Progenitor cell of endocrine pancreas (in vitro differentiated cells): Measurements from ENCODE around the gene CMIP. TPM values are rescaled to one million over a fixed set of nuclear protein-coding genes. Genes with fewer than 3 reads are reported as not detected.

ENCODE experiments used
- DNase-seq: peaks from one replicate; pipeline ENCODE4 v3.0.0; 2021; ENCODE audit warnings: low spot score; ENCODE audit not compliant: unreplicated experiment
- H3K27ac Mint-ChIP-seq: 2 replicates; pipeline ENCODE4 v1.8.0; 2021; ENCODE audit warnings: mild to moderate bottlenecking, moderate library complexity, mixed read lengths
- H3K27me3 Mint-ChIP-seq: 2 replicates; pipeline ENCODE4 v1.8.0; 2021; ENCODE audit warnings: mixed read lengths
- H3K36me3 Mint-ChIP-seq: 2 replicates; pipeline ENCODE4 v1.8.0; 2022; ENCODE audit warnings: mixed read lengths; ENCODE audit not compliant: insufficient read depth
- H3K4me1 Mint-ChIP-seq: 2 replicates; pipeline ENCODE4 v1.8.0; 2021; ENCODE audit warnings: low read depth, mixed read lengths
- H3K4me3 Mint-ChIP-seq: 2 replicates; pipeline ENCODE4 v1.8.0; 2021; ENCODE audit warnings: low read depth, mild to moderate bottlenecking, moderate library complexity, mixed read lengths
- H3K9me3 Mint-ChIP-seq: 2 replicates; pipeline ENCODE4 v1.8.0; 2021; ENCODE audit warnings: low read depth, mixed read lengths
- CTCF ChIP-seq: fragments of 200-600 bp; sonication (generic); IDR thresholded peaks from one replicate; pipeline ENCODE4 v1.5.0; 2021; ENCODE audit warnings: antibody characterized with exemption, mild to moderate bottlenecking; ENCODE audit not compliant: unreplicated experiment
- total RNA-seq: library from RNA; stranded (reverse); gene quantifications from 2 replicates; pipeline ENCODE4 v1.2.1, GENCODE V29; 2021

The CMIP gene
- total RNA-seq, 1 donor from 2014 or later = 62.7 TPM

- H3K4me1 Mint-ChIP-seq = peaks cover 14% of the 10 kb centered on the region
- no peak overlapping the region for H3K27ac Mint-ChIP-seq
- H3K9me3 Mint-ChIP-seq = no peaks in the 10 kb centered on the region
- no peak for DNase-seq
- TF ChIP-seq CTCF = no peak
- H3K36me3 Mint-ChIP-seq = peaks cover 10% of the 10 kb centered on the region
- no peak overlapping the region for H3K4me3 Mint-ChIP-seq
- no peaks in the 10 kb centered on the region for H3K27me3 Mint-ChIP-seq
These were observed 213.2 kb downstream of the CMIP start for GRCh38 chr16:81657781-81658180.

GRCh38 chr16:81658373-81658772 is 213.8 kb downstream of the CMIP start:
- DNase-seq = no peak
- Mint-ChIP-seq H3K9me3 (no peaks in the 10 kb centered on the region), H3K36me3 (peaks cover 10% of the 10 kb centered on the region), H3K4me1 (peaks cover 14% of the 10 kb centered on the region), H3K27me3 (no peaks in the 10 kb centered on the region), H3K27ac (no peak overlapping the region), H3K4me3 (no peak overlapping the region)
- no peak for TF ChIP-seq CTCF

GRCh38 chr16:81659249-81659648 is 214.6 kb downstream of the CMIP start:
- no peaks in the 10 kb centered on the region for H3K27me3 Mint-ChIP-seq
- H3K36me3 Mint-ChIP-seq = peaks cover 8% of the 10 kb centered on the region
- H3K4me1 Mint-ChIP-seq = peaks cover 14% of the 10 kb centered on the region
- DNase-seq = no peak
- H3K27ac Mint-ChIP-seq = peak overlapping the region; percentile 22
- TF ChIP-seq CTCF = no peak
- H3K4me3 Mint-ChIP-seq = no peak overlapping the region
- no peaks in the 10 kb centered on the region for H3K9me3 Mint-ChIP-seq

- Mint-ChIP-seq H3K27ac (no peak overlapping the region), H3K27me3 (no peaks in the 10 kb centered on the region), H3K36me3 (peaks cover 10% of the 10 kb centered on the region), H3K4me3 (no peak overlapping the region), H3K9me3 (no peaks in the 10 kb centered on the region), H3K4me1 (no peaks in the 10 kb centered on the region)
- DNase-seq = no peak
- no peak for TF ChIP-seq CTCF
These were observed 216.5 kb downstream of the CMIP start for GRCh38 chr16:81661082-81661481.

- TF ChIP-seq CTCF = no peak
- H3K9me3 Mint-ChIP-seq = no peaks in the 10 kb centered on the region
- H3K27ac Mint-ChIP-seq = no peak overlapping the region
- H3K27me3 Mint-ChIP-seq = no peaks in the 10 kb centered on the region
- DNase-seq = no peak
- no peak overlapping the region for H3K4me3 Mint-ChIP-seq
- H3K4me1 Mint-ChIP-seq = no peaks in the 10 kb centered on the region
- H3K36me3 Mint-ChIP-seq = peaks cover 9% of the 10 kb centered on the region
These were observed 219.5 kb downstream of the CMIP start for GRCh38 chr16:81664153-81664552.
